Measurements from ENCODE around the gene NUF2.

DNA sequence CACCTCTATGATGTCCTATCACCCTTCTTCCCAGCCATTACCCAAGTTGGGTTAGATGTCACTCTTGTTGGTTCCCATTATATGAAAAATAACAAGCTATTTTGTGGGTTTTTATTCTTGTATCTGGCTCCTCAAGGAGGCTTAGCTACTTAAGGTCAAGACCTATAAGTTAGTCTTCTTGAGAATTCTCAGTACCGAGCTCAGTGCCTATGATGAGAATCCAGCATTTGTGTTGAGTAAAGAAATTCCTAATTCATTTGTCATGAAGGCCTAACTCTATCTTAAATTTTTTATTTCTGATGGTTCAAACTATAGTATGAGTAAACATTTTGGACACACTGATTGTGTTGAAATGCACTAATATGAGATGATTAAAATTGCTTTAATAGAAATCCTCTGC, 15.9 kb downstream of the NUF2 start:
- TF ChIP-seq, protein P1, sequence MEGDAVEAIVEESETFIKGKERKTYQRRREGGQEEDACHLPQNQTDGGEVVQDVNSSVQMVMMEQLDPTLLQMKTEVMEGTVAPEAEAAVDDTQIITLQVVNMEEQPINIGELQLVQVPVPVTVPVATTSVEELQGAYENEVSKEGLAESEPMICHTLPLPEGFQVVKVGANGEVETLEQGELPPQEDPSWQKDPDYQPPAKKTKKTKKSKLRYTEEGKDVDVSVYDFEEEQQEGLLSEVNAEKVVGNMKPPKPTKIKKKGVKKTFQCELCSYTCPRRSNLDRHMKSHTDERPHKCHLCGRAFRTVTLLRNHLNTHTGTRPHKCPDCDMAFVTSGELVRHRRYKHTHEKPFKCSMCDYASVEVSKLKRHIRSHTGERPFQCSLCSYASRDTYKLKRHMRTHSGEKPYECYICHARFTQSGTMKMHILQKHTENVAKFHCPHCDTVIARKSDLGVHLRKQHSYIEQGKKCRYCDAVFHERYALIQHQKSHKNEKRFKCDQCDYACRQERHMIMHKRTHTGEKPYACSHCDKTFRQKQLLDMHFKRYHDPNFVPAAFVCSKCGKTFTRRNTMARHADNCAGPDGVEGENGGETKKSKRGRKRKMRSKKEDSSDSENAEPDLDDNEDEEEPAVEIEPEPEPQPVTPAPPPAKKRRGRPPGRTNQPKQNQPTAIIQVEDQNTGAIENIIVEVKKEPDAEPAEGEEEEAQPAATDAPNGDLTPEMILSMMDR (IDR thresholded peaks at IDR 0.05), result no peak
- TF ChIP-seq POLR2AphosphoS5 (IDR thresholded peaks at IDR 0.05) (no peak), EP300 (IDR thresholded peaks at IDR 0.05) (no peak)

All from upper lobe of left lung (tissue), 4 donors.